GM23338 (cell line): ENCODE results near the gene FANCF.

Experiments
- CREB1 ChIP-seq: fragments of 250-450 bp; sonication (Bioruptor Pico); IDR thresholded peaks from 2 replicates; pipeline ENCODE4 v1.5.0; 2020; ENCODE audit warnings: low read depth, mild to moderate bottlenecking, moderate library complexity
- CTCF ChIP-seq, 2 experiments: fragments of 200-600 bp in 1 of 2; sonication (generic) in 1 of 2; conservative IDR thresholded peaks; 2 replicates each; pipeline versions ENCODE4 v1.5.1 to v1.6.1; 2016 to 2017; ENCODE audit warnings: antibody characterized with exemption in 2 of 2, low read depth in 2 of 2, mild to moderate bottlenecking in 2 of 2, moderate library complexity in 1 of 2
- EZH2 ChIP-seq: fragments of 200-600 bp; sonication (generic); IDR thresholded peaks from one replicate; pipeline ENCODE4 v1.8.0; 2017; ENCODE audit warnings: antibody characterized with exemption, mild to moderate bottlenecking, low read depth; ENCODE audit not compliant: unreplicated experiment
- EZH2phosphoT487 ChIP-seq: fragments of 200-600 bp; sonication (generic); IDR thresholded peaks from one replicate; pipeline ENCODE4 v1.8.1; 2018; ENCODE audit warnings: antibody characterized with exemption; ENCODE audit not compliant: unreplicated experiment
- POLR2AphosphoS5 ChIP-seq: IDR thresholded peaks from 2 replicates; pipeline ENCODE4 v1.6.1; 2016; ENCODE audit warnings: antibody characterized with exemption, low read depth
- REST ChIP-seq: IDR thresholded peaks from one replicate; pipeline ENCODE4 v1.6.1; 2018; ENCODE audit warnings: antibody characterized with exemption; ENCODE audit not compliant: unreplicated experiment
- ZNF114 ChIP-seq: fragments of 250-450 bp; sonication (Bioruptor Pico); IDR thresholded peaks from 2 replicates; pipeline ENCODE4 v1.5.0; 2020; ENCODE audit warnings: mild to moderate bottlenecking, moderate library complexity

GRCh38 chr11:22641559-22641958 is 15.9 kb upstream of the FANCF start:
- TF ChIP-seq CTCF (conservative IDR thresholded peaks at IDR 0.05; ENCODE audit: low read depth in 2 of 2): no peak
- TF ChIP-seq CREB1 (CRISPR knock-in tag): no peak
- TF ChIP-seq POLR2AphosphoS5: no peak
- no peak for TF ChIP-seq REST
- TF ChIP-seq EZH2: no peak
- no peak for TF ChIP-seq ZNF114 (CRISPR knock-in tag)
- no peak for TF ChIP-seq EZH2phosphoT487
